K562 (cell line): ENCODE results near the gene CRYBG2. TPM values are rescaled to one million over a fixed set of nuclear protein-coding genes. Genes with fewer than 3 reads are reported as not detected.
A peak's percentile ranks its signal among the peaks of the same experiment; 100 is the strongest.

Experiments used
- ATAC-seq: fragments of 200-7000 bp; cut with Tn5 transposase; 3 replicates; pipeline ENCODE4 v1.9.1; 2020; ENCODE audit warnings: moderate library complexity
- BruUV-seq: library from RNA; stranded (reverse); fragments of 400-500 nt; replicated peaks from 2 replicates; lab custom pipeline; 2021; lab: Mats Ljungman, UMichigan
- CTCF ChIA-PET: fragments of 300-600 bp; formaldehyde crosslinking; extraction: SDS; loops from one replicate; lab custom pipeline; 2021; ENCODE audit warnings: low intra/inter-chr PET ratio; lab: Yijun Ruan, JAX
- POLR2A ChIA-PET: fragments of 300-600, 350-650 bp; sonication (Branson Sonifier 250); formaldehyde crosslinking; extraction: SDS; loops from one replicate; lab custom pipeline; 2021; ENCODE audit warnings: antibody characterized with exemption, inconsistent platforms; lab: Yijun Ruan, JAX
- DNase-seq, 4 experiments: peaks; one replicate each; pipeline versions ENCODE4 v3.0.0 to v3.0.0-alpha.2; 2011 to 2018; ENCODE audit warnings: low spot score in 3 of 4, mixed read lengths in 3 of 4; ENCODE audit errors: extremely low read depth in 1 of 4
- FAIRE-seq: peaks from 2 replicates; lab custom pipeline; 2011; peaks lifted over from hg19 to GRCh38; lab: Jason Lieb, UNC
- H2AFZ ChIP-seq: 2 replicates; pipeline ENCODE4 v1.6.0; 2011; ENCODE audit warnings: low read depth, low read length, control low read depth, inconsistent platforms
- H3K27ac ChIP-seq: fragments of 200-600 bp; 3 replicates; pipeline ENCODE4 v1.8.0; 2011; ENCODE audit warnings: low read depth, mild to moderate bottlenecking, control low read depth, inconsistent platforms, low read length, moderate library complexity, mixed read lengths; ENCODE audit errors: extremely low read depth
- H3K27me3 ChIP-seq, 2 experiments: fragments of 300-600 bp in 1 of 2; 2 replicates in 1 of 2; 3 replicates in 1 of 2; pipeline versions ENCODE4 v1.6.0 to v1.8.0; 2011; ENCODE audit warnings: inconsistent platforms in 2 of 2, low read length in 2 of 2, mild to moderate bottlenecking in 1 of 2, mixed read lengths in 1 of 2, moderate library complexity in 1 of 2; ENCODE audit not compliant: control insufficient read depth in 2 of 2, insufficient read depth in 2 of 2
- H3K36me3 ChIP-seq: fragments of 300-600 bp; 3 replicates; pipeline ENCODE4 v1.8.0; 2011; ENCODE audit warnings: mild to moderate bottlenecking, low read length, inconsistent platforms; ENCODE audit not compliant: control insufficient read depth, insufficient read depth
- H3K4me1 ChIP-seq, 2 experiments: fragments of 200-600 bp in 1 of 2; replicated peaks in 1 of 2; 2 replicates in 1 of 2; 3 replicates in 1 of 2; pipeline versions ENCODE4 v1.5.1 to v1.8.0; 2011; ENCODE audit warnings: inconsistent platforms in 2 of 2, low read length in 2 of 2, mild to moderate bottlenecking in 1 of 2, mixed read lengths in 1 of 2, moderate library complexity in 1 of 2; ENCODE audit not compliant: control insufficient read depth in 2 of 2, insufficient read depth in 2 of 2
- H3K4me2 ChIP-seq: 2 replicates; pipeline ENCODE4 v1.6.1; 2011; ENCODE audit warnings: low read length, control low read depth, inconsistent platforms, mixed read lengths; ENCODE audit not compliant: insufficient read depth
- H3K4me3 ChIP-seq: fragments of 200-600 bp; sonication (generic), shearing (Covaris generic); 2 replicates; pipeline ENCODE4 v1.5.1; 2016; ENCODE audit warnings: control low read depth, inconsistent platforms
- H3K79me2 ChIP-seq: fragments of 200-600 bp; 3 replicates; pipeline ENCODE4 v1.8.0; 2011; ENCODE audit warnings: low read length, inconsistent platforms; ENCODE audit not compliant: control insufficient read depth, insufficient read depth
- H3K9ac ChIP-seq, 2 experiments: 2 replicates each; pipeline versions ENCODE4 v1.6.0 to v1.6.1; 2011; ENCODE audit warnings: low read depth in 2 of 2, low read length in 2 of 2, control low read depth in 1 of 2, inconsistent platforms in 1 of 2, mild to moderate bottlenecking in 1 of 2, mixed read lengths in 1 of 2; ENCODE audit not compliant: insufficient read depth in 1 of 2
- H3K9me1 ChIP-seq: one replicate; pipeline ENCODE4 v1.6.0; 2011; ENCODE audit warnings: inconsistent platforms, mild to moderate bottlenecking, low read length, moderate library complexity; ENCODE audit not compliant: control insufficient read depth, insufficient read depth
- H3K9me3 ChIP-seq: replicated peaks from 2 replicates; pipeline ENCODE4 v1.5.1; 2011; ENCODE audit warnings: low read depth, low read length, inconsistent platforms; ENCODE audit not compliant: control insufficient read depth, insufficient read depth
- H4K20me1 ChIP-seq: replicated peaks from 2 replicates; pipeline ENCODE4 v1.6.1; 2011; ENCODE audit warnings: low read length, inconsistent platforms, mixed read lengths; ENCODE audit not compliant: control insufficient read depth, insufficient read depth
- ESRRA ChIP-seq: fragments of 450-650 bp; IDR thresholded peaks from 2 replicates; pipeline ENCODE4 v1.6.1; 2014; ENCODE audit warnings: low read depth, mild to moderate bottlenecking, moderate library complexity, borderline replicate concordance
- KDM1A ChIP-seq, 2 experiments: fragments of 450-650 bp; IDR thresholded peaks; 2 replicates each; pipeline ENCODE4 v1.6.1; 2016; ENCODE audit warnings: mild to moderate bottlenecking in 2 of 2
- KDM2B ChIP-seq: fragments of 250-450 bp; sonication (Bioruptor Pico); IDR thresholded peaks from 2 replicates; pipeline ENCODE4 v1.8.0; 2021; ENCODE audit warnings: mild to moderate bottlenecking, moderate library complexity
- KLF10 ChIP-seq: fragments of 250-450 bp; sonication (Bioruptor Pico); IDR thresholded peaks from 2 replicates; pipeline ENCODE4 v1.6.1; 2021; ENCODE audit warnings: matching md5 sums
- MEIS2 ChIP-seq: fragments of 450-650 bp; IDR thresholded peaks from 2 replicates; pipeline ENCODE4 v1.6.1; 2014; ENCODE audit warnings: mild to moderate bottlenecking; ENCODE audit not compliant: partially characterized antibody
- PTBP1 ChIP-seq: fragments of 200-400 bp; formaldehyde crosslinking; IDR thresholded peaks from 2 replicates; pipeline ENCODE4 v1.6.1; 2017; ENCODE audit warnings: low read depth, low read length
- RBBP5 ChIP-seq: fragments of 200-600 bp; sonication (generic); IDR thresholded peaks from 2 replicates; pipeline ENCODE4 v1.6.1; 2012; ENCODE audit warnings: borderline replicate concordance, mild to moderate bottlenecking, low read length, control low read depth, inconsistent platforms; ENCODE audit not compliant: insufficient read depth, poor library complexity, severe bottlenecking
- RBM25 ChIP-seq: fragments of 200-400 bp; formaldehyde crosslinking; IDR thresholded peaks from 2 replicates; pipeline ENCODE4 v1.6.1; 2018; ENCODE audit warnings: low read length, low read depth, moderate library complexity; ENCODE audit not compliant: severe bottlenecking
- RCOR1 ChIP-seq, 2 experiments: IDR thresholded peaks; 2 replicates each; pipeline ENCODE4 v1.6.1; 2012; ENCODE audit warnings: low read depth in 2 of 2, low read length in 2 of 2, borderline replicate concordance in 1 of 2, improper control_type of control experiment in 1 of 2
- SMARCA5 ChIP-seq: fragments of 450-650 bp; IDR thresholded peaks from 2 replicates; pipeline ENCODE4 v1.6.1; 2016
- ZNF263 ChIP-seq: sonication (generic); formaldehyde crosslinking; IDR thresholded peaks from 2 replicates; pipeline ENCODE4 v1.8.0; 2022; ENCODE audit warnings: mild to moderate bottlenecking, missing genetic modification reagents, borderline replicate concordance
- WGBS: fragments of 100-300 bp; shearing (Covaris generic); methylation state at CpG from one replicate; pipeline ENCODE4 v1.1.6; 2016; ENCODE audit warnings: low coverage, mixed read lengths; ENCODE audit not compliant: insufficient coverage; ENCODE audit errors: missing lambda C conversion rate; 5-methylcytosine and 5-hydroxymethylcytosine counted together
- in situ Hi-C: fragments of 300-500 bp; cut with MboI; formaldehyde crosslinking; loops from 4 replicates; pipeline ENCODE4 v1.15.0; 2018; ENCODE audit warnings: inconsistent platforms, mixed read lengths
- intact Hi-C: fragments of 100-400 bp; cut with micrococcal nuclease; formaldehyde crosslinking; loops from 2 replicates; pipeline ENCODE4 v1.14.2; 2022
- polyA plus RNA-seq, 8 experiments: library from polyadenylated mRNA; depleted of rRNA in 4 of 8; stranded (reverse) in 5 of 8; unstranded in 3 of 8; fragments of >200 nt; fragmentation: Nextera tagmentation in 2 of 8; fragmentation: Illumina TruSeq in 1 of 8; extraction: Ambion mirVana in 2 of 8; extraction: Trizol in 1 of 8; gene quantifications; 2 replicates each; pipeline versions ENCODE4 v1.2.1 to v1.2.3, GENCODE V29; 2011 to 2014; ENCODE audit warnings: inconsistent platforms in 1 of 8, missing spikeins in 1 of 8
- total RNA-seq, 7 experiments: library from RNA; depleted of rRNA in 6 of 7; stranded (reverse); fragments of >200 nt in 6 of 7; fragmentation: Illumina TruSeq in 2 of 7; extraction: Trizol in 2 of 7; gene quantifications; 2 replicates each; pipeline versions ENCODE4 v1.2.1 to v1.2.3, GENCODE V29; 2011 to 2021; ENCODE audit warnings: low replicate concordance in 1 of 7
- TF ChIP-seq, protein P1 (sequence below): fragments of 450-650 bp; IDR thresholded peaks from 2 replicates; pipeline ENCODE4 v1.6.1; 2016; ENCODE audit warnings: mild to moderate bottlenecking
- TF ChIP-seq, protein P2 (sequence below): fragments of 450-650 bp; IDR thresholded peaks from 2 replicates; pipeline ENCODE4 v1.6.1; 2016; ENCODE audit warnings: missing biosample characterization, missing genetic modification characterization
- TF ChIP-seq, protein P3 (sequence below): fragments of 250-450 bp; sonication (Bioruptor Pico); IDR thresholded peaks from 2 replicates; pipeline ENCODE4 v1.5.0; 2020; ENCODE audit warnings: mild to moderate bottlenecking
- TF ChIP-seq, protein P4 (sequence below), 3 experiments: fragments of 200-800 bp in 1 of 3; sonication (Bioruptor generic) in 1 of 3; sonication (generic) in 1 of 3; formaldehyde crosslinking in 1 of 3; IDR thresholded peaks; 2 replicates each; pipeline versions ENCODE4 v1.6.1 to v1.8.0; 2016 to 2022; ENCODE audit warnings: mild to moderate bottlenecking in 2 of 3, missing compliant biosample characterization in 2 of 3, missing genetic modification characterization in 2 of 3, missing genetic modification reagents in 1 of 3

The CRYBG2 gene
- total and polyA plus RNA-seq, 9 of the 15 experiments (the other 6 are each of a cell fraction or from before 2014, with no cell fraction given): 0.39 to 8.5 (median 3.7) TPM

DNA sequence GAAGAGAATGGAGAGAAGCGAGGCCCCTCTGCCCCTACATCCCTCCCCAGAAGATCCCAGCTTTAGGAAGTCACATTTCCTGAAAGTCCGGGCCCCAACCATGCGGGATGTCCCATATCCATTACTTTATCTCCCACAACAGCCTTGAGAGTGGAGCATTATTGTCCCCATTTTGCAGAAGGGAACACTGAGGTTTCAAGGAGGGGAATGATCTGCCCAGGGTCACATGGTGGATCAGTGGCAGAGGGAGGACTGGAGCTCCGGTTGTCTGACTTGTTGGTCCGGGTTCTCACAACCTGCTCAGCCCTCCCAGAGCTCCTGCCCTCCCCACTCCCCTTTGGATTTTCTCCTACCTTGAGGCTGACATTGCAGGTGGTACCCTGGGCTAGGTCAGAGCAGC lies 2.2 kb upstream of the CRYBG2 start (continued):
- TF ChIP-seq, protein P1, sequence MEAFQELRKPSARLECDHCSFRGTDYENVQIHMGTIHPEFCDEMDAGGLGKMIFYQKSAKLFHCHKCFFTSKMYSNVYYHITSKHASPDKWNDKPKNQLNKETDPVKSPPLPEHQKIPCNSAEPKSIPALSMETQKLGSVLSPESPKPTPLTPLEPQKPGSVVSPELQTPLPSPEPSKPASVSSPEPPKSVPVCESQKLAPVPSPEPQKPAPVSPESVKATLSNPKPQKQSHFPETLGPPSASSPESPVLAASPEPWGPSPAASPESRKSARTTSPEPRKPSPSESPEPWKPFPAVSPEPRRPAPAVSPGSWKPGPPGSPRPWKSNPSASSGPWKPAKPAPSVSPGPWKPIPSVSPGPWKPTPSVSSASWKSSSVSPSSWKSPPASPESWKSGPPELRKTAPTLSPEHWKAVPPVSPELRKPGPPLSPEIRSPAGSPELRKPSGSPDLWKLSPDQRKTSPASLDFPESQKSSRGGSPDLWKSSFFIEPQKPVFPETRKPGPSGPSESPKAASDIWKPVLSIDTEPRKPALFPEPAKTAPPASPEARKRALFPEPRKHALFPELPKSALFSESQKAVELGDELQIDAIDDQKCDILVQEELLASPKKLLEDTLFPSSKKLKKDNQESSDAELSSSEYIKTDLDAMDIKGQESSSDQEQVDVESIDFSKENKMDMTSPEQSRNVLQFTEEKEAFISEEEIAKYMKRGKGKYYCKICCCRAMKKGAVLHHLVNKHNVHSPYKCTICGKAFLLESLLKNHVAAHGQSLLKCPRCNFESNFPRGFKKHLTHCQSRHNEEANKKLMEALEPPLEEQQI: no peak
- TF ChIP-seq ZNF263: no peak
- TF ChIP-seq PTBP1: peak; percentile 81; the same call in 1 of the 2 replicates
- peak; percentile 96 for TF ChIP-seq RBM25
- no peak for TF ChIP-seq KLF10 (CRISPR knock-in tag)
- peak; percentile 84; the same call in 1 of the 2 replicates for TF ChIP-seq SMARCA5
- peak; percentile 74 to 87 for TF ChIP-seq KDM1A (IDR thresholded peaks at IDR 0.05)
- TF ChIP-seq RCOR1 (IDR thresholded peaks at IDR 0.05; ENCODE audit: borderline replicate concordance in 1 of 2, low read depth in 2 of 2, low read length in 2 of 2): peak in 1 of 2 experiments; percentile 76; a peak in 2 of 4 replicates
- TF ChIP-seq ESRRA: peak; percentile 59; the same call in 1 of the 2 replicates

DNA sequence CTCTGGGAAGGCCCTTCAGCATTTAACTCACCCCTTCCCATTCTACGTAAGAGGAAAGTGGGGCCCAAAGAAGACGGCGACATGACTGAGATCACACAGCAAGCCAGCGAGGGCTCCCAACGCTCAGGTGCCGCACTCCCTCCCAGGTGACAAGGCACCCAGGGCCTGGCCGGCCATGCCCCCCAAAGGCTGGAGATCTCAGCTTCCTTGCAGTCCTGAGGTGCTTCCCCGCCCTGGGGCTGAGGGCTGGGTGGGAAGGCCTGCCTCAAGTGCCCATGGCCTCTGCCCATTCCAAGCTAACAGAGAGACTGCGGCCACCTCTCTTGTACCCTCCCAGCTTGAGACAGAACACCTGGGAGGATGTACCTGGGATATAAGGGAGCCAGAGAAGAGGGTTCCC lies 1.0 kb upstream of the CRYBG2 start:
- H4K20me1 ChIP-seq: no peaks in the 10 kb centered on the region
- H3K4me1 ChIP-seq: peaks cover 25 to 45% of the 10 kb centered on the region in 2 experiments
- no peaks in the 10 kb centered on the region; a peak in 1 of 5 replicates for H3K27me3 ChIP-seq
- FAIRE-seq: no peak
- intact Hi-C loops: no loop called here
- no peak overlapping the region for H2AFZ ChIP-seq
- no peak overlapping the region for H3K4me2 ChIP-seq
- no peaks in the 10 kb centered on the region for H3K9me1 ChIP-seq
- TF ChIP-seq, protein P2, sequence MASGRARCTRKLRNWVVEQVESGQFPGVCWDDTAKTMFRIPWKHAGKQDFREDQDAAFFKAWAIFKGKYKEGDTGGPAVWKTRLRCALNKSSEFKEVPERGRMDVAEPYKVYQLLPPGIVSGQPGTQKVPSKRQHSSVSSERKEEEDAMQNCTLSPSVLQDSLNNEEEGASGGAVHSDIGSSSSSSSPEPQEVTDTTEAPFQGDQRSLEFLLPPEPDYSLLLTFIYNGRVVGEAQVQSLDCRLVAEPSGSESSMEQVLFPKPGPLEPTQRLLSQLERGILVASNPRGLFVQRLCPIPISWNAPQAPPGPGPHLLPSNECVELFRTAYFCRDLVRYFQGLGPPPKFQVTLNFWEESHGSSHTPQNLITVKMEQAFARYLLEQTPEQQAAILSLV (tag): no peak
- TF ChIP-seq RBBP5 (no peak), MEIS2 (no peak), KDM2B (CRISPR knock-in tag) (no peak)
- TF ChIP-seq, protein P3, sequence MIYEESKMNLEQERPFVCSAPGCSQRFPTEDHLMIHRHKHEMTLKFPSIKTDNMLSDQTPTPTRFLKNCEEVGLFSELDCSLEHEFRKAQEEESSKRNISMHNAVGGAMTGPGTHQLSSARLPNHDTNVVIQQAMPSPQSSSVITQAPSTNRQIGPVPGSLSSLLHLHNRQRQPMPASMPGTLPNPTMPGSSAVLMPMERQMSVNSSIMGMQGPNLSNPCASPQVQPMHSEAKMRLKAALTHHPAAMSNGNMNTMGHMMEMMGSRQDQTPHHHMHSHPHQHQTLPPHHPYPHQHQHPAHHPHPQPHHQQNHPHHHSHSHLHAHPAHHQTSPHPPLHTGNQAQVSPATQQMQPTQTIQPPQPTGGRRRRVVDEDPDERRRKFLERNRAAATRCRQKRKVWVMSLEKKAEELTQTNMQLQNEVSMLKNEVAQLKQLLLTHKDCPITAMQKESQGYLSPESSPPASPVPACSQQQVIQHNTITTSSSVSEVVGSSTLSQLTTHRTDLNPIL: no peak
- TF ChIP-seq, protein P4, sequence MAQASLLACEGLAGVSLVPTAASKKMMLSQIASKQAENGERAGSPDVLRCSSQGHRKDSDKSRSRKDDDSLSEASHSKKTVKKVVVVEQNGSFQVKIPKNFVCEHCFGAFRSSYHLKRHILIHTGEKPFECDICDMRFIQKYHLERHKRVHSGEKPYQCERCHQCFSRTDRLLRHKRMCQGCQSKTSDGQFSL (CRISPR knock-in tag; IDR thresholded peaks at IDR 0.05): no peak
- TF ChIP-seq, protein P4 (tag; IDR thresholded peaks at IDR 0.05): no peak
- TF ChIP-seq, all 486 proteins: peak for 0
- Histone ChIP-seq H3K79me2 (no peaks in the 10 kb centered on the region), H3K4me3 (no peak overlapping the region), H3K9me3 (no peaks in the 10 kb centered on the region), H3K27ac (no peak overlapping the region), H3K9ac (peak overlapping the region in 1 of 2 experiments; percentile 4; a peak in 1 of 4 replicates), H3K36me3 (no peaks in the 10 kb centered on the region)
- ATAC-seq (no peak), DNase-seq (no peak)
- CTCF ChIA-PET: no interaction called here
- BruUV-seq: no TSS peak
- POLR2A ChIA-PET: interaction anchor here (0.6 to 2.2 kb wide), 4 partner anchors 9 to 1024 kb away, joined by 3 to 14 read pairs (median 6); no protein-coding TSS in a partner anchor
- WGBS: 61% methylated on average over 9 of the region's 9 CpGs
- in situ Hi-C loops: no loop called here
